HG02884 (cell line): Measurements from ENCODE around the gene PDE11A.
"Not testable (repeated sequence)": the region's sequence is repeated elsewhere in the genome, so short reads cannot be mapped to it uniquely, and the experiment has no call there.

Source experiments
- ATAC-seq: cut with Tn5 transposase; IDR thresholded peaks from one replicate; pipeline ENCODE4 v1.9.1; 2021; ENCODE audit warnings: mild to moderate bottlenecking, moderate library complexity; ENCODE audit not compliant: unreplicated experiment

Gene PDE11A

GRCh38 chr2:177886824-177887223 lies 185.8 kb downstream of the PDE11A start:
- no peak for ATAC-seq

- no peak for ATAC-seq
Observed at GRCh38 chr2:177885828-177886466, 186.6 kb downstream of the PDE11A start.

- ATAC-seq = no peak
Observed at GRCh38 chr2:177883177-177883576, 189.4 kb downstream of the PDE11A start.

- no peak for ATAC-seq
Observed at GRCh38 chr2:177882501-177882900, 190.1 kb downstream of the PDE11A start.

- no peak for ATAC-seq
Observed at GRCh38 chr2:177881921-177882320, 190.7 kb downstream of the PDE11A start.

GRCh38 chr2:177881008-177881747 lies 191.4 kb downstream of the PDE11A start:
- no peak for ATAC-seq

- no peak for ATAC-seq
Observed at GRCh38 chr2:177880285-177880684, 192.3 kb downstream of the PDE11A start.

- no peak for ATAC-seq
Observed at GRCh38 chr2:177876950-177877349, 195.6 kb downstream of the PDE11A start.

GRCh38 chr2:177874686-177875085 lies 197.9 kb downstream of the PDE11A start:
- ATAC-seq = no peak

GRCh38 chr2:177873915-177874314 lies 198.7 kb downstream of the PDE11A start:
- ATAC-seq = no peak

GRCh38 chr2:177872286-177872685 lies 200.3 kb downstream of the PDE11A start:
- no peak for ATAC-seq

- no peak for ATAC-seq
Observed at GRCh38 chr2:177869912-177870311, 202.7 kb downstream of the PDE11A start.

- ATAC-seq = no peak
Observed at GRCh38 chr2:177869209-177869608, 203.4 kb downstream of the PDE11A start.

GRCh38 chr2:177868806-177869205 lies 203.8 kb downstream of the PDE11A start:
- ATAC-seq = no peak

GRCh38 chr2:177857538-177857937 lies 215.0 kb downstream of the PDE11A start:
- no peak for ATAC-seq

- ATAC-seq = no peak
Observed at GRCh38 chr2:177852389-177852788, 220.2 kb downstream of the PDE11A start.

GRCh38 chr2:177843188-177843587 lies 229.4 kb downstream of the PDE11A start:
- ATAC-seq = no peak

GRCh38 chr2:177842243-177842642 lies 230.3 kb downstream of the PDE11A start:
- ATAC-seq = no peak

- not testable (repeated sequence) for ATAC-seq
Observed at GRCh38 chr2:177835418-177836204, 237.0 kb downstream of the PDE11A start.

GRCh38 chr2:177832611-177833433 lies 239.8 kb downstream of the PDE11A start:
- no peak for ATAC-seq

GRCh38 chr2:177830881-177831386 lies 241.6 kb downstream of the PDE11A start:
- ATAC-seq = no peak
